OCI-LY3 (cell line): ENCODE data around the gene SLC35B2.

ENCODE experiments used
- H2AFZ ChIP-seq: fragments of 200-600, 300-600 bp; shearing (Covaris generic); 2 replicates; pipeline ENCODE4 v1.6.0; 2014; ENCODE audit warnings: antibody characterized with exemption, low read depth, low read length
- H3K27ac ChIP-seq: fragments of 200-600, 300-600 bp; sonication (generic); 2 replicates; pipeline ENCODE4 v1.5.1; 2014; ENCODE audit warnings: mild to moderate bottlenecking, low read length, moderate library complexity, mixed read lengths
- H3K27me3 ChIP-seq: fragments of 200-600, 300-600 bp; sonication (generic); 2 replicates; pipeline ENCODE4 v1.6.1; 2014; ENCODE audit warnings: low read depth, low read length, mixed read lengths
- H3K36me3 ChIP-seq: fragments of 200-600, 300-600 bp; sonication (generic); replicated peaks from 2 replicates; pipeline ENCODE3; 2014; ENCODE audit warnings: low read depth, low read length, mixed read lengths
- H3K4me1 ChIP-seq: fragments of 300-600, 200-600 bp; sonication (generic); 2 replicates; pipeline ENCODE4 v1.6.1; 2014; ENCODE audit warnings: low read length, mixed read lengths
- H3K4me2 ChIP-seq: fragments of 200-600, 300-600 bp; sonication (generic); 2 replicates; pipeline ENCODE4 v1.6.1; 2014; ENCODE audit warnings: low read length, mixed read lengths
- H3K4me3 ChIP-seq: fragments of 300-600, 200-600 bp; sonication (generic); 2 replicates; pipeline ENCODE4 v1.5.1; 2014; ENCODE audit warnings: antibody characterized with exemption, mild to moderate bottlenecking, low read length, moderate library complexity
- H3K79me2 ChIP-seq: fragments of 300-600, 200-600 bp; shearing (Covaris generic); 2 replicates; pipeline ENCODE4 v1.6.1; 2014; ENCODE audit warnings: mild to moderate bottlenecking, low read length, mixed read lengths
- H3K9ac ChIP-seq: fragments of 300-600, 200-600 bp; shearing (Covaris generic); 2 replicates; pipeline ENCODE4 v1.6.0; 2014; ENCODE audit warnings: mild to moderate bottlenecking, low read length, moderate library complexity
- H3K9me3 ChIP-seq: fragments of 200-600, 300-600 bp; shearing (Covaris generic); 2 replicates; pipeline ENCODE4 v1.6.1; 2014; ENCODE audit warnings: low read length, mixed read lengths; ENCODE audit not compliant: insufficient read depth
- H4K20me1 ChIP-seq: fragments of 200-600, 300-600 bp; sonication (generic); 2 replicates; pipeline ENCODE4 v1.6.1; 2016; ENCODE audit warnings: low read length, mixed read lengths; ENCODE audit not compliant: insufficient read depth
- CTCF ChIP-seq: fragments of 200-600, 300-600 bp; sonication (generic); IDR thresholded peaks from 2 replicates; pipeline ENCODE4 v1.5.1; 2014; ENCODE audit warnings: antibody characterized with exemption, low read length, low read depth
- EZH2phosphoT487 ChIP-seq: fragments of 200-600 bp; shearing (Covaris generic); IDR thresholded peaks from 2 replicates; pipeline ENCODE4 v1.6.1; 2018; ENCODE audit warnings: antibody characterized with exemption, mixed run types, low read depth

Gene SLC35B2

GRCh38 chr6:44272999-44273566 is 15.8 kb upstream of the SLC35B2 start:
- Histone ChIP-seq H3K36me3 (no peaks in the 10 kb centered on the region), H3K9ac (no peak overlapping the region), H3K4me2 (no peak overlapping the region), H2AFZ (no peak overlapping the region), H3K27me3 (peaks cover 7% of the 10 kb centered on the region), H3K4me1 (peaks cover 25% of the 10 kb centered on the region), H3K4me3 (no peak overlapping the region), H3K79me2 (no peaks in the 10 kb centered on the region), H4K20me1 (no peaks in the 10 kb centered on the region), H3K27ac (no peak overlapping the region), H3K9me3 (no peaks in the 10 kb centered on the region)
- TF ChIP-seq EZH2phosphoT487, result no peak
- TF ChIP-seq CTCF, result no peak

- no peak overlapping the region for H3K4me2 ChIP-seq
- no peaks in the 10 kb centered on the region for H3K79me2 ChIP-seq
- no peaks in the 10 kb centered on the region for H3K9me3 ChIP-seq
- H3K27ac ChIP-seq, result no peak overlapping the region
- TF ChIP-seq CTCF (no peak), EZH2phosphoT487 (no peak)
- H3K36me3 ChIP-seq, result no peaks in the 10 kb centered on the region
- H3K4me1 ChIP-seq, result peaks cover 31% of the 10 kb centered on the region
- no peaks in the 10 kb centered on the region for H4K20me1 ChIP-seq
- no peak overlapping the region for H3K9ac ChIP-seq
- no peak overlapping the region for H2AFZ ChIP-seq
- H3K4me3 ChIP-seq, result no peak overlapping the region
- H3K27me3 ChIP-seq, result peaks cover 7% of the 10 kb centered on the region
These were observed 15.2 kb upstream of the SLC35B2 start for GRCh38 chr6:44272529-44272928.

GRCh38 chr6:44271914-44272313 is 14.6 kb upstream of the SLC35B2 start:
- Histone ChIP-seq H3K27ac (no peak overlapping the region), H3K4me1 (peaks cover 37% of the 10 kb centered on the region), H3K9me3 (no peaks in the 10 kb centered on the region), H3K4me3 (no peak overlapping the region), H3K36me3 (no peaks in the 10 kb centered on the region), H4K20me1 (no peaks in the 10 kb centered on the region), H2AFZ (no peak overlapping the region), H3K79me2 (no peaks in the 10 kb centered on the region), H3K27me3 (peaks cover 7% of the 10 kb centered on the region), H3K9ac (no peak overlapping the region), H3K4me2 (no peak overlapping the region)
- no peak for TF ChIP-seq EZH2phosphoT487
- no peak for TF ChIP-seq CTCF

- peak overlapping the region; percentile 62 for H3K4me2 ChIP-seq
- H3K27ac ChIP-seq, result no peak overlapping the region
- no peaks in the 10 kb centered on the region for H3K36me3 ChIP-seq
- no peaks in the 10 kb centered on the region for H3K79me2 ChIP-seq
- H4K20me1 ChIP-seq, result no peaks in the 10 kb centered on the region
- no peak overlapping the region for H3K9ac ChIP-seq
- H3K27me3 ChIP-seq, result peaks cover 7% of the 10 kb centered on the region
- peaks cover 42% of the 10 kb centered on the region for H3K4me1 ChIP-seq
- no peak overlapping the region for H2AFZ ChIP-seq
- peak overlapping the region; percentile 72 for H3K4me3 ChIP-seq
- no peak for TF ChIP-seq CTCF
- no peaks in the 10 kb centered on the region for H3K9me3 ChIP-seq
These were observed 14.0 kb upstream of the SLC35B2 start for GRCh38 chr6:44271406-44271723.
